Measurements from ENCODE around the gene LGMN. TPM values are rescaled to one million over a fixed set of nuclear protein-coding genes. Genes with fewer than 3 reads are reported as not detected.
A peak's percentile ranks its signal among the peaks of the same experiment; 100 is the strongest.

The LGMN gene
- total and polyA plus RNA-seq, 4 donors, result 115 to 182 (median 136) TPM

DNA sequence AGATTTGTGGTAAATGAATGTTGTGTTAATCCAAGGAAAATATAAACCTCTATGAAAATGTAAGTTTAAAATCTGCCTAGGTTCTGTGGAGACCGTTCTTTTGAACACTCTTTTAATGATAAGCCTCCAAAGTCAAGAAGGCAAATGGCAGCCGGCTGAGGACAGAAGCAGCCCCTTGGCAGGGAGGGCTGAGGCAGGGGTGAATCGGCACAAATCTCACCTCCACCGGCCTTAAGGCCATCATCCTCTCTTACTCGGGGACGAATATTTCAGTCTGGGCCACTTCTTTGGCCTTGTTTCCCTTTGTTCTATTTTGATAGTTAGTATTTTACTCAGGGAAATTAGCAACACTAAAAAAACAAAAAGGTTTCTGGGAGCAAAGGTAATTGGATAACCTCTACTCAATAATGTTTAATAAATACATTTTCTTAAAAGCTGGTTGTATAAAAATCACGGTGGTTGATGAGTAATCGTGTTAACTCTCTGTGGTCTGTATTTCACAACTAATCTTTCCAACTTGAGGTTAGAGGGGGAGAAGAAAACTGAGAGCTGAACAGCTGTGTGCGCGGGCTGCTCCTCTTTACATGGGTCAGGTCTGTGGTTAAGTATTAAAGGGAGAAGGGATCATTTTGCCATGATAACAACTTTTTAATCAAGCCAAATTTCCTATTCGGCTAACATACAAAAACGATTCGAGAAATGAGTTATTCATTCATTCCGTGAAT lies 18.6 kb downstream of the LGMN start:
- H3K4me1 ChIP-seq (ENCODE audit: control insufficient read depth in 5 of 5, insufficient read depth in 5 of 5, low read length in 5 of 5), result peaks cover 0 to 21% (median 0%) of the 10 kb centered on the region in 5 donors
- ATAC-seq (ENCODE audit: insufficient read depth, low FRiP score), result no peak
- peaks cover 0 to 2% (median 1%) of the 10 kb centered on the region in 4 donors for H3K9me3 ChIP-seq (ENCODE audit: control insufficient read depth in 4 of 4, insufficient read depth in 3 of 4, low read length in 3 of 4)
- no peak overlapping the region for H3K4me3 ChIP-seq
- peak overlapping the region in 1 of 2 donors; percentile 11 for H3K27ac ChIP-seq (ENCODE audit: low read depth in 1 of 2, low read length in 1 of 2)
- no peak for DNase-seq
- TF ChIP-seq, protein P1, sequence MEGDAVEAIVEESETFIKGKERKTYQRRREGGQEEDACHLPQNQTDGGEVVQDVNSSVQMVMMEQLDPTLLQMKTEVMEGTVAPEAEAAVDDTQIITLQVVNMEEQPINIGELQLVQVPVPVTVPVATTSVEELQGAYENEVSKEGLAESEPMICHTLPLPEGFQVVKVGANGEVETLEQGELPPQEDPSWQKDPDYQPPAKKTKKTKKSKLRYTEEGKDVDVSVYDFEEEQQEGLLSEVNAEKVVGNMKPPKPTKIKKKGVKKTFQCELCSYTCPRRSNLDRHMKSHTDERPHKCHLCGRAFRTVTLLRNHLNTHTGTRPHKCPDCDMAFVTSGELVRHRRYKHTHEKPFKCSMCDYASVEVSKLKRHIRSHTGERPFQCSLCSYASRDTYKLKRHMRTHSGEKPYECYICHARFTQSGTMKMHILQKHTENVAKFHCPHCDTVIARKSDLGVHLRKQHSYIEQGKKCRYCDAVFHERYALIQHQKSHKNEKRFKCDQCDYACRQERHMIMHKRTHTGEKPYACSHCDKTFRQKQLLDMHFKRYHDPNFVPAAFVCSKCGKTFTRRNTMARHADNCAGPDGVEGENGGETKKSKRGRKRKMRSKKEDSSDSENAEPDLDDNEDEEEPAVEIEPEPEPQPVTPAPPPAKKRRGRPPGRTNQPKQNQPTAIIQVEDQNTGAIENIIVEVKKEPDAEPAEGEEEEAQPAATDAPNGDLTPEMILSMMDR (IDR thresholded peaks at IDR 0.05; ENCODE audit: control extremely low read depth, extremely low read depth), result no peak
- 49 to 60% methylated on average over 14 of the region's 14 CpGs for WGBS, 2 donors
- H3K36me3 ChIP-seq (ENCODE audit: control insufficient read depth in 4 of 4, insufficient read depth in 4 of 4, low read length in 4 of 4), result peaks cover 0 to 17% (median 14%) of the 10 kb centered on the region in 4 donors
- no peak overlapping the region for H3K9ac ChIP-seq (ENCODE audit: insufficient read depth in 1 of 2, low read length in 2 of 2)
- H3K27me3 ChIP-seq (ENCODE audit: control insufficient read depth in 3 of 3, insufficient read depth in 3 of 3, low read length in 2 of 3), result no peaks in the 10 kb centered on the region

DNA sequence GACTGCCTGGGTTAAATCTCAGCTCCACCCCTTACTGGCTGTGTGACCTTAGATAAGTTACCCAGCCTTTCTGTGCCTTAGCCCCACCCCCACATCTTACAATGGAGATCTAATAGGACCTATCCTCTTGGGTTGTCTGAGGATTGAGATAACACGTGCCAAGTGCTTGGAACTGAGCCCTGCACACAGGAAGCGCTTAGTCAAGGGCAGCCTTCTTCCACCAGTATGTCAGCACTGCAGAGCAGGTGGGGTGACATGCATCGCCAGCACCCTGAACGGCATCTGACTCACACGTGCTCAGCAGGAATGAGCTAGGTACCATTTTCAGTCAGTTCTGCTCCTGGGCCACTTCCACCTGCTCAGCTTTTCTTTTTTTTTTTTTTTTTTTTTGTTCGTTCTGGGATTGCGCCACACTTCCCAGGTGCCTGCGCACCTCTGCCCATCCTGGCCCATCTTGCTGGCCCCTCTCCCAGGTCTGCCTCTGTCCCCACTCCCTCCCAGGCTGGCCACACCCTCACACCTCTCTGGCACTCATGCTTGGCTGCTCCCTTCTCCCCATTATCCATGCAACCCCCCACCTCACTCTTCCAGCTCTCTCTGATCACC lies 19.6 kb downstream of the LGMN start:
- Histone ChIP-seq H3K36me3 (ENCODE audit: control insufficient read depth in 4 of 4, insufficient read depth in 4 of 4, low read length in 4 of 4) (peaks cover 0 to 17% (median 13%) of the 10 kb centered on the region in 4 donors), H3K9me3 (ENCODE audit: control insufficient read depth in 4 of 4, insufficient read depth in 3 of 4, low read length in 3 of 4) (peaks cover 0 to 2% (median 1%) of the 10 kb centered on the region in 4 donors), H3K27ac (ENCODE audit: low read depth in 1 of 2, low read length in 1 of 2) (peak overlapping the region in 1 of 2 donors; percentile 48), H3K4me3 (no peak overlapping the region), H3K4me1 (ENCODE audit: control insufficient read depth in 5 of 5, insufficient read depth in 5 of 5, low read length in 5 of 5) (peaks cover 0 to 26% (median 0%) of the 10 kb centered on the region in 5 donors), H3K9ac (ENCODE audit: insufficient read depth in 1 of 2, low read length in 2 of 2) (no peak overlapping the region), H3K27me3 (ENCODE audit: control insufficient read depth in 3 of 3, insufficient read depth in 3 of 3, low read length in 2 of 3) (no peaks in the 10 kb centered on the region)
- no peak for DNase-seq
- TF ChIP-seq, protein P1 (IDR thresholded peaks at IDR 0.05; ENCODE audit: control extremely low read depth, extremely low read depth), result no peak
- ATAC-seq (ENCODE audit: insufficient read depth, low FRiP score), result no peak
- WGBS, 2 donors, result 56 to 71% methylated on average over 8 of the region's 8 CpGs

DNA sequence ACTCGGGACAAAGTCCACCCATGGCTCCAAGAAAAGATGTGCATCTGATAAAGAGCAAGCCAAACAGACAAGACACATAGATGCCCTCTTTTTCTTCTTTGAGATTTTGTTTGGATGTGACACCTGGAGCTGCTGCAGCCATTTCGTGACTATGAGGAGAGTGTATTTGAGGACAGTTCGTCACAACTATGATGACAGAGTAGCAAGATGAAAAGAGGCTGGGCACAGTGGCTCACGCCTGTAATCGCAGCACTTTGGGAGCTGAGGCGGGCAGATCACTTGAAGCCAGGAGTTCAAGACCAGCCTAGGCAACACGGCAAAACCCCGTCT lies 21.5 kb downstream of the LGMN start:
- Histone ChIP-seq H3K9ac (ENCODE audit: insufficient read depth in 1 of 2, low read length in 2 of 2) (no peak overlapping the region), H3K9me3 (ENCODE audit: control insufficient read depth in 4 of 4, insufficient read depth in 3 of 4, low read length in 3 of 4) (peaks cover 0 to 2% (median under 1%) of the 10 kb centered on the region in 4 donors), H3K27ac (ENCODE audit: low read depth in 1 of 2, low read length in 1 of 2) (peak overlapping the region in 1 of 2 donors; percentile 93), H3K4me3 (no peak overlapping the region), H3K36me3 (ENCODE audit: control insufficient read depth in 4 of 4, insufficient read depth in 4 of 4, low read length in 4 of 4) (peaks cover 0 to 15% (median 7%) of the 10 kb centered on the region in 4 donors), H3K27me3 (ENCODE audit: control insufficient read depth in 3 of 3, insufficient read depth in 3 of 3, low read length in 2 of 3) (no peaks in the 10 kb centered on the region), H3K4me1 (ENCODE audit: control insufficient read depth in 5 of 5, insufficient read depth in 5 of 5, low read length in 5 of 5) (peaks cover 0 to 24% (median 0%) of the 10 kb centered on the region in 5 donors)
- 82 to 86% methylated on average over 8 of the region's 8 CpGs for WGBS, 2 donors
- no peak for DNase-seq
- TF ChIP-seq, protein P1 (IDR thresholded peaks at IDR 0.05; ENCODE audit: control extremely low read depth, extremely low read depth), result no peak
- ATAC-seq (ENCODE audit: insufficient read depth, low FRiP score), result no peak

Data from lung (tissue), 12 donors.